Activated T-cell treated with anti-CD3 and anti-CD28 coated beads for 24 hours (primary cell): ENCODE data around the gene KCNJ8.
"Not testable (repeated sequence)": the region's sequence is repeated elsewhere in the genome, so short reads cannot be mapped to it uniquely, and the experiment has no call there.

Experiments
- DNase-seq: peaks from one replicate; pipeline ENCODE4 v3.0.0-alpha.2; 2020; ENCODE audit warnings: low read depth

Gene KCNJ8

GRCh38 chr12:21774358-21775132 lies at the start of gene KCNJ8:
Gene KCNJ8 (minus strand): TSS chr12:21774706. CDS start chr12:21773616, 1,090 bp downstream.
- no peak for DNase-seq

DNA sequence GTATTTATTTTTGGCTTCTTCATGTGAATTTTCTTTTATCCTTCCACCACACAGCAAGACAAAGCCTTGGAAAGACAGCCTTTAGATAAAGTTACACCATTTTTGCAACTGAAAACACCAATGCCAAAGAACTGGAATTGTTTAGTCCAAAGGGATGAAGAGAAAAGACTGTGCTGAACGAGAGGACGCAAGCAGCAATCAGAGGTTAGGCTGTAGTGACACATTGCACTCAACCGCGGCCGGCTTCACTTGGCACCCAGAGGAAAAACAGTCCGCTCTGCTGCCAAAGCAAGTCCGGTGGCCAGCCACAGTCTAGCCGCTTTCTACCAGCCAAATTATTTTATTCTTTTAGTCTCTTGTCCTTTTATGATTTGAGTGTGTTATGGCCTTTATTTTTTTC lies 49.1 kb upstream of the KCNJ8 start:
- no peak for DNase-seq

- no peak for DNase-seq
Measured at GRCh38 chr12:21819678-21820077, 45.2 kb upstream of the KCNJ8 start.

DNA sequence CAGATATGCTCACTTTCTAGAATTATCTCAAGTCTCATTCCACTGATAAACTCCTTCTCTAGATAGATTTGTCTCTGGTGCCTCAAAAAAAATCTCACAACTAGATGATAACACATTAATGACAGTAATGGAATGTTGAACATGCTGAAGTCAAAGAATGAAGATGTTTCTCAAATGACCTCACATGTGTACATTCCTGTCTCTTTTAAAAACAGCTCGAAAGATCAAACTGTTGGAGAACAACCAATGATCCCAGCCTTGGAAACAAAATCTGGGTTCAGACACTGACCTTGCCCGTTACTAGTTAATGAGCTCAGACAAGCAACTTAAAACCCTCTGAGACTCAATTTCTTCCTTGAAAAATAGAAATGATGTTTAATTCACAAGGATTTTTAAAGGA lies 44.7 kb upstream of the KCNJ8 start:
- no peak for DNase-seq

DNA sequence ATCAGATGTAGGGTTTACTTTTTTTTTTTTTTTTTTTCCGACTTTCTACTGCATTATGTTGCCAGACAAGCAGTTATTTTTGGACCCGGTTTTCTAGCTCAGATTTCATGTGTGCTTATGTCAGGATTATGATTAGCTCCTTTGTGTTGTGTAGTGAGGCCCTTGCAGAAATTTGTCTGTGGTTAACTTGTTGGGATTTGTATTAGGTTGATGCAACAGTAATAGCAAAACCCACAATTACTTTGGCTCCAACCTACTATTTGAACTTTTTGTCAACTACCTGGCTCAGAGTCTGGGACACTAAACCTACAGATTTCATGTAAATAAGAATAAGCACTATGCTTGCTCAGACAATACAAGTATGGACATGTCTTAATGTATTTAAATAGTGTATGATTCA lies 44.1 kb upstream of the KCNJ8 start:
- DNase-seq = no peak

GRCh38 chr12:21815306-21816062 lies 41.0 kb upstream of the KCNJ8 start:
- no peak for DNase-seq

GRCh38 chr12:21814814-21815213 lies 40.3 kb upstream of the KCNJ8 start:
- no peak for DNase-seq

DNA sequence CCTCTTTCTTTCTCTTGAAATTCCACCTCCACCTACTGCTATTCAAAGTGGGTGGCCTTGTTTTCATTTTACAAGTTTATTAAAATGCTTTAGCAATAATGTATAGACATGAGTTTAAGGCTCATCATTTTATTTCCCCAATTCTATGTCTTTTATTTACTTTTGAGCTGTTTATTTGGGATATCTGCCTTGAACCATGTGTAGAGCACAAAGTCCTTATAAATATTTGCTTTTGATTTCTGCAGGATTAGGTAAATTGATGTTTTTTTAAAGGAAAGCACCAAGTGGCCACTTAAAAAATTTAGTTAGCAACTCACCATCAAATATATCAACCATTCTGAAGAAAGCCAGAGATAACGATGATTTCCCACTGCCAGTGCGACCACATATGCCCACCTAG lies 39.8 kb upstream of the KCNJ8 start:
- DNase-seq = no peak

DNA sequence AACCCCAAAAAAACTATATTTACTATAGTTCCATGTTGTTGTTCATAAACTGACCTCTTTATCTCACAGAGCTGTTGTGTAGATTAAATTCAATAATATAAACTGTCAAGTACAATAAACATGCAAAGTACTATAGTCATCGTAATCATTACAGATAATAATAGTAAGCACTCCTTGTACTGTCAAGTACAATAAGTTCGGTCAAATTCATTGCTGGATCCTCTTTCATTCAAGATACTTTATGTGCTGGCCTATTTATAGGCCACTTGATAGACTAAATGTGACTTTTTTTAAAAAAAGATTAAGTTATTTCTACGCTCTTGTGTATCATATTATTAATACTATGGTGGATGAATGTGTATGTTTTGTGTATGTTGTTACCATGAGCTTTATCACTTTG lies 39.2 kb upstream of the KCNJ8 start:
- no peak for DNase-seq

DNA sequence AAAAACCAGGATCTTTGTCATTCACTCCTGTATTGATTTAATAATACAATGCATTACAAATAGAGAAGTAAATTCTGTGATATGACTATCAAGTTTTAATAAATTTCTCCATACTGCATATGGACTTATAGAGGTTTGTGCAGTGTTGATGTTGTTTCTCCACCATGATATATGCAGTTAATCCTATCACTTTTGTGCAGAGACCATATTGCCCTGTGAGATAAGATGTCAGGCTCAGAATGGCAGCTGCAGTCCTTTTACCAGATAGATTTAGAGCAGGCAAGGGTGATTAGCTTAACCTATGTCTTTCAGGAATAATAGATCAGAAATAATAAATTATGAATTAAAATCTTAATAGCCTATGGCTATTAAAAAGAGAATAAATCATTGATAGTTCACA lies 38.6 kb upstream of the KCNJ8 start:
- no peak for DNase-seq

DNA sequence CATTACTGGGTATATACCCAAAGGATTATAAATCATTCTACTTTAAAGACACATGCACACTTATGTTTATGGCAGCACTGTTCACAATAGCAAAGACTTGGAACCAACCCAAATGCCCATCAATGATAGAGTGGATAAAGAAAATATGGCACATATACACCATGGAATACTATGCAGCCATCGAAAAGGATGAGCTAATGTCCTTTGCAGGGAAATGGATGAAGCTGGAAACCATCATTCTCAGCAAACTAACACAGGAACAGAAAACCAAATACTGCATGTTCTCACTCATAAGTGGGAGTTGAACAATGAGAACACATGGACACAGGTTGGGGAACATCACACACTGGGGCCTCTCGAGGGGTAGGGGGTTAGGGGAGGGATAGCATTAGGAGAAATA lies 37.8 kb upstream of the KCNJ8 start:
- DNase-seq = not testable (repeated sequence)

GRCh38 chr12:21809100-21809499 lies 34.6 kb upstream of the KCNJ8 start:
- DNase-seq = no peak

DNA sequence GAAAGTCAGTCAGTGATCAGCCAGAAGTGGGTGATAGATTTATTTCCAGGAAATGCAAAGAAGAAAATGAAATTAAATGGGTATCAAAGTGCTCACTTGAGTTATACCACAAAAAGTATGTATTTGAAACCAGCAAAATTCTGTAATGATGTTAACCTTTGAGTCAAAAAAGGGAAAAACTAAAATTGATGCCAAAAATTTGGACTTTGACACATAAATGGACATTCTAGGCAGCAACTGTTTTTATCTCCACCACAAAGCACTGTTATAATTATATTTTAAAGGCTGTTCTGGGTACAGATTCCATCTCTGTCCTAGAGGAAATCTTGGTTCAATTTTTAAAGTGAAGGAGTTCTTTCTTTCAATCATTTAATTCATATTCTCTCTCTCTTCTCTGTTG lies 31.7 kb upstream of the KCNJ8 start:
- no peak for DNase-seq

GRCh38 chr12:21801522-21802288 lies 27.2 kb upstream of the KCNJ8 start:
- DNase-seq = no peak

GRCh38 chr12:21800011-21800410 lies 25.5 kb upstream of the KCNJ8 start:
- DNase-seq = no peak

DNA sequence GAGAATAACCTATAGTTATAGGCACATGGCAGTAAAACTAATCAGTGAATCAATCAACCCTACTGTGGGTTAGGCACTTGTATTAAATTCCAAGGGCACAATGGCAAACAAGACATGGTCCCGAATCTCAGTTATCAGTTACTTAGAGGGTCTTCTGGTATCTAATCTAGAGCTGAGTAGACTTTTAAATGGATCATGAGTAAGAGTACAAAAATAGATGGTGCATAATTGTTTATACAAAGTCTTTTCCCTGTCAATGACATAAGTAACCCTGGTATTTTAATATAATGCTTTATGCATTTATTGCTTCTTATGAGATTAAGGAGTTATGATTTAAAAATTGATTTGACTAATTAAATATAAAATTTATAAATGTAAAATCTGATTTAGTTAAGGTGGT lies 23.0 kb upstream of the KCNJ8 start:
- no peak for DNase-seq

GRCh38 chr12:21795648-21796328 lies 21.3 kb upstream of the KCNJ8 start:
- no peak for DNase-seq

DNA sequence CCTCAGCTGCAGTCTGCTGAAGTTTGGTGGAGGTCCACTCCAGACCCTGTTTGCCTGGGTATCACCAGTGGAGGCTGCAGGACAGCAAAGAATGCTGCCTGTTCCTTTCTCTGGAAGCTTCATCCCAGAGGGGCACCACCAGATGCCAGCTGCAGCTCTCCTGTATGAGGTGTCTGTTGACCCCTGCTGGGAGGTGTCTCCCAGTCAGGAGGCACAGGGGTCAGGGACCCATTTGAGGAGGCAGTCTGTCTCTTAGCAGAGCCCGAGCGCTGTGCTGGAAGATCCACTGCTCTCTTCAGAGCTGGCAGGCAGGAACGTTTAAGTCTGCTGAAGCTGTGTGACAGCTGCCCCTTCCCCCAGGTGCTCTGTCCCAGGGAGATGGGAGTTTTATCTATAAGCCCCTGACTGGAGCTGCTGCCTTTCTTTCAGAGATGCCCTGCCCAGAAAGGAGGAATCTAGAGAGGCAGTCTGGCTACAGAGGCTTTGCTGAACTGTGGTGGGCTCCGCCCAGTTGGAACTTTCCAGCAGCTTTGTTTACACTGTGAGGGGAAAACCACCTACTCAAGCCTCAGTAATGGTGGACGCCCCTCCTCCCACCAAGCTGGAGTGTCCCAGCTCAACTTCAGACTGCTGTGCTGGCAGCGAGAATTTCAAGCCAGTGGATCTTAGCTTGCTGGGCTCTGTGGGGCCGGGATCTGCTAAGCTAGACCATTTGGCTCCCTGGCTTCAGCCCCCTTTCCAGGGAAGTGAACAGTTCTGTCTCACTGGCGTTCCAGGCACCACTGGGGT lies 20.5 kb upstream of the KCNJ8 start:
- DNase-seq = not testable (repeated sequence)

GRCh38 chr12:21789687-21790086 lies 15.2 kb upstream of the KCNJ8 start:
- DNase-seq = not testable (repeated sequence)

- DNase-seq = no peak
Measured at GRCh38 chr12:21788089-21788983, 13.8 kb upstream of the KCNJ8 start.
